ENCODE data around the gene STK39. TPM values are rescaled to one million over a fixed set of nuclear protein-coding genes. Genes with fewer than 3 reads are reported as not detected.
A peak's percentile ranks its signal among the peaks of the same experiment; 100 is the strongest.

The STK39 gene
- total and polyA plus RNA-seq, 5 experiments from 2014 or later: 4.3 to 18.1 (median 8.3) TPM

DNA sequence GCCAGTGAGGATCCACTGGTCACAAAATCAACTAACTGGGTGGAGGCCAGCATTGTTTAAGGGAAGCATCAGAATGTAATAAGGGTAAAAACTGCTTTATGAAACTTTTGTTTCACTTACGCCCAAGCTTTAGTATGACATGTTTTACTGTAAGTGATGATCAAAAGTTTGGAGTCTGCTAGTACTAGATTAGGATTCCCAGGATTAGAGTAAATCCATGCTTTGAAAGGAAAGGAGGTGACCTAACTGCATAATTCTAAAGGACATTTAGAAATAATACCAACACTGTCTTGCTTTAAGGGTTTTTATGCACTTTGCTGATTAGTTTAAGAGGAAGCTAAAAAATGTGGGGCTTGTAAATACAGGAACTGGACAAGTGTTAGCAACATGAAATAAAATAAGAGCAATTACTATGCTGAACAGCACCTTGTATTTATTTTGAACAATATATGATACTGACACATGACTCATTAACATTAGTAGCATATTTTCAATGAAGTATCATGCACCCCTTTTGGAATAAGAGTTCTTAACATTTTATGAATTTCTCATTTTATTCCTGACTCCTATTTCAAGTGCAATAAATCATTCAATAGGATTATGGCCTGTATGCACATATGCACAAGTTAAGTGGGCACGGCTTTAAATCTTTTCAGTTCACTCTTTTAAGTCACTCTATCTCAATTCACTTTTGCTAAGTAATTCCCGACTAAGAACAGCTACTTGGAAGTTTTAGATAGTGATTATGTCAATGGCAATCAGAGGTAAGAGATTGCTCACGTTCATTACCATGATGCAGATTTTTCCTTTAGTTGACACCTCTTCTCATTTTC, 62.5 kb downstream of the STK39 start:
- Mint-ChIP-seq H3K27me3 (no peaks in the 10 kb centered on the region), H3K36me3 (peaks cover 7 to 25% (median 9%) of the 10 kb centered on the region in 3 donors), H3K27ac (peak overlapping the region in 1 of 10 donors; percentile 48), H3K4me3 (peak overlapping the region in 1 of 10 donors; percentile 1), H3K9me3 (no peaks in the 10 kb centered on the region), H3K4me1 (peaks cover 22 to 65% (median 48%) of the 10 kb centered on the region in 4 donors)
- POLR2A ChIA-PET: no interaction called here
- DNase-seq (no peak), ATAC-seq (no peak)

DNA sequence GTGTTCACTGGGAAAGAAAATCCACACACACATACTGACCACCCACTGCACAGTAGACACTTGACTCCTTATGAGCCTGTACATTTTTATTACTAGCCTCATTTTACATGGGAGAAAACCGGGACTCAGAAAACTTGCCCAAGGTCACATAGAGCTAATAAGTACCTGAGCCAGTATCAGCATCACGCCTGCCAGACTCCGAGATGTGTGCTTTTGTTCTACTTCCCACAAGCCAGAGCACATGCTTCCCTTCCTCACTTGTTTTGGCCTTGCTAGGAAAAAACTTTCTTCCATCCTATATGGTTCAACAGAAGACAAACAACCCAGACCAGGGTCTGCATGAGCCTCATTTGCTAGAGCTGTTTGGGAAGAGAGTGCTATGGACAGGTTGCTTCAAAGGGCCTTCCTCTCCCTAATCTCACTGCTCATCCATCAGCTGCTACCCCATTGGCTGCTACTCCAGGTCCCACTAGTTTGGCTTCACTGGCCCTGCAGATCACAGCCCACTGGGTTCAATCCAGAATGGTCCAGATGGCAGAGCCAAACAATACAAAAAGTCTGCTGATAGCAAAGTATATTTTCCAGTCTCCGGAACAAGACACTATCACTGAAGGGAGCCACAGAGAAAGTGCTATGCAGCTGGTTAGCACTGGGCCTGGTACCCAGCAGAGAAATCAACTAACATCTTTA, 63.9 kb downstream of the STK39 start:
- H3K4me3 Mint-ChIP-seq: no peak overlapping the region
- H3K27ac Mint-ChIP-seq: peak overlapping the region in 1 of 10 donors; percentile 69
- H3K9me3 Mint-ChIP-seq: no peaks in the 10 kb centered on the region
- peaks cover 18 to 60% (median 47%) of the 10 kb centered on the region in 4 donors for H3K4me1 Mint-ChIP-seq
- DNase-seq (no peak), ATAC-seq (no peak)
- POLR2A ChIA-PET: no interaction called here
- H3K36me3 Mint-ChIP-seq: peaks cover 7 to 35% (median 9%) of the 10 kb centered on the region in 3 donors
- H3K27me3 Mint-ChIP-seq: no peaks in the 10 kb centered on the region

DNA sequence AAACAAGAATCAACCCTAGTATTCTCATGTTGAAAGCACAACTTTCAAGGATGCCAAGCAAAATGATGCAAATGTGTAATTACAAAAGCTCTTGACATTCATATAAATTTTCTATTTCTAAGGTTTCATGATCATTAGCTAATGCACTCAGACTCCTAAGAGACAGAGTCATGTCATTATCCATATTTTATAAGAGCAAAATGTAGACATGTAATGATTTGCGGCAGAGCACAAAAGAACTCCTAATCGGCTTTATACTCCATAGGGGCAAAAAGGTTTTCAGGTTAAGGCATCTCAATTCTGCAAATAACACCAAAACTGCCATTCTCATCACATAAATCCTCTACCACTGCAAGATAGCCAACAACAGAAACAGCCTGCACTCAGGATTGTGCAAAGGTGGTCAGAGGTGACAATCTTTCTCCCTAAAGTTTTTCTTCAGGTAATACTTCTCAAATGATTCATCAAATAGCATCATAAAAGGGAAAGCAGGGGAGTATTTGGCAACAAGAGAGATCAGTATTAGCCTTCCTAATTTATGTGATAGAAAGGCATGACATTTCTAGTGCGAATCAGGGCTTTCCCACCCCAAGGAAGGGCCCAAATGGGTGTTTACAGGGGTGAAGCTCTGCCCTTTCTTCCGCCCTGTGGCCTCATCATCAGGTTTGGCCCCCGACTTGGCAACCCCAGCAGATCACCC, 64.7 kb downstream of the STK39 start:
- Mint-ChIP-seq H3K27me3 (no peaks in the 10 kb centered on the region), H3K4me1 (peaks cover 18 to 64% (median 51%) of the 10 kb centered on the region in 4 donors), H3K4me3 (no peak overlapping the region), H3K36me3 (peaks cover 7 to 35% (median 9%) of the 10 kb centered on the region in 3 donors), H3K9me3 (no peaks in the 10 kb centered on the region), H3K27ac (peak overlapping the region in 1 of 10 donors; percentile 69)
- ATAC-seq (no peak), DNase-seq (no peak)
- POLR2A ChIA-PET: no interaction called here

DNA sequence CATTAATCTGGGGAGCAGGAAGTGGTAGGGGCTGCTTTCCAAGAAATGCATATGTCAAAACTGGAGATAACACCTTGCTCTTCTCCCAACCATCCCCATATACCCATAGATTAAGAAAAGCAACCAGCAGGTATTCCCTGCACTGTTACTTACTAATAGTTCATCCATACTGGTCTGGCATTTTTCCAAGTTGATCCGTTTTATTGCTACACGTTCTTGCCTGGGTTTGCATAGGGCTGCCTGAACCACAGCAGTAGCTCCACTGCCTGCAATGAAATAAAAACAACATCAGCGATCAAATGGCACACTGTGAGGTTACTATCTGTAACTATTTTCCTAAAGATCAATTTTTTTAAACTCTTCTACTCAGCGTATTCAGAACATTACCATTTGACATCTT, 65.6 kb downstream of the STK39 start:
- Mint-ChIP-seq H3K9me3 (no peaks in the 10 kb centered on the region), H3K4me3 (no peak overlapping the region), H3K27ac (peak overlapping the region in 1 of 10 donors; percentile 35), H3K36me3 (peaks cover 7 to 35% (median 9%) of the 10 kb centered on the region in 3 donors), H3K27me3 (no peaks in the 10 kb centered on the region), H3K4me1 (peaks cover 21 to 73% (median 60%) of the 10 kb centered on the region in 4 donors)
- ATAC-seq (no peak), DNase-seq (no peak)
- POLR2A ChIA-PET: interaction anchor here (0.7 kb wide), 1 partner anchor 224 kb away, joined by 3 read pairs; no protein-coding TSS in a partner anchor

DNA sequence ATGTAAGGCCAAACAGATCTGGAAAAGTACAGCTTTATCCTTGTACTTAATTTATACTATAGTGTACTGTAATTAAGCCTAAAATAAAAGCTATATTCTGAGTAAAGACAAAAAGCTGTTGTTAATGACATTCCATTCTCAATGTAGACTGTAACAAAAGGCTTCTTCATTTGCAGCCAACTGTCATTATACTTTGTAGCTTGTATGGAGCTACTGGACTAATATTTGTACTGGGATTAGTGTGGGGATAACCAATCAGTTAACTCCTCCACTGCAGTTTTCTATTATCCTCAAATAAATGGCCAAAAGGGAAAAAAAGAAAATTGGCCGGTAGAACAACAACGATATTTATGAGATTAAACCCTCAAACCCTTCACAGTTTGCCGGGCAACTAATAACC, 66.5 kb downstream of the STK39 start:
- Mint-ChIP-seq H3K36me3 (peaks cover 7 to 35% (median 9%) of the 10 kb centered on the region in 3 donors), H3K4me1 (peaks cover 20 to 74% (median 60%) of the 10 kb centered on the region in 4 donors), H3K27me3 (no peaks in the 10 kb centered on the region), H3K9me3 (no peaks in the 10 kb centered on the region), H3K27ac (no peak overlapping the region), H3K4me3 (no peak overlapping the region)
- ATAC-seq (no peak), DNase-seq (no peak)
- POLR2A ChIA-PET: no interaction called here

DNA sequence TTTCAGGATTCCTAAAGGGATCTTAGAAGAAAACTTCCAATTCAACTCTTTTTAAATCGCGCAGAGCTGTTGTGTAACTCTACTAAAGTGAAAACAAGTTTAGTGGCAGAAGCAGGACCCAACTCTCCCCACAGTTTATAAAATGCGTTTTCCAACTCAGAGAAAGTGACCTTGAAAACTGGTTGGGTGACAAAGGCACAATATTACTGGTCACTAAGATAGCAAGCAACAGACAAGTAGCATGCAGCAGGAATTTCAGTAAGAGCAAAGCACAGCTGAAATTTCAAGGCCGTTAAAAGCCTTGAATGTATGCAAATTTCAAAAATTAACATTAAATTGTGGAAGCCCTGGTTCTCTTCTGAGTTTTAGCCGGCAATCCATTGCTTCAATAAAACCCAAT, 66.9 kb downstream of the STK39 start:
- peaks cover 19 to 73% (median 56%) of the 10 kb centered on the region in 4 donors for H3K4me1 Mint-ChIP-seq
- no peak overlapping the region for H3K4me3 Mint-ChIP-seq
- no peak for DNase-seq
- H3K27ac Mint-ChIP-seq: no peak overlapping the region
- POLR2A ChIA-PET: no interaction called here
- H3K36me3 Mint-ChIP-seq: peaks cover 7 to 35% (median 9%) of the 10 kb centered on the region in 3 donors
- H3K27me3 Mint-ChIP-seq: no peaks in the 10 kb centered on the region
- H3K9me3 Mint-ChIP-seq: no peaks in the 10 kb centered on the region
- ATAC-seq: no peak

DNA sequence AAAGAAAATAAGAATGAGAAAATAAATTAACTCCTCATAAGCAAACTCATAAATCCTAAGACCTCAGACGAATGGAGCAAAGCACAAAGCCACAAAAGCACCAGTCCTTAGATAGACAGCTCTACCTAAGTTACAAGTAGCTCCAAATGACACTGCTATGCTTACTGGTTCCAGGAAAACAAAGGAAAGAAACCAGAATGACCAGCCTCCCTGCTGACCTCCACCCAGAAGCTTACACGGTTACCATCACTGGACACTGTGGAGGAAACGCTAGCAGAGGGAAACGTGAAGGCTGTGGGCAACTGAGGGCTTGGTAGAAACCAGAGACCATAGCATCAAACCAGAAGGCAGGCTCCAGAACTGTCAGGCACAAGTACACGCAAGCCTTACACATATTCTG, 67.8 kb downstream of the STK39 start:
- no peaks in the 10 kb centered on the region for H3K27me3 Mint-ChIP-seq
- peaks cover 20 to 71% (median 57%) of the 10 kb centered on the region in 4 donors for H3K4me1 Mint-ChIP-seq
- POLR2A ChIA-PET: no interaction called here
- DNase-seq (no peak), ATAC-seq (no peak)
- no peak overlapping the region for H3K4me3 Mint-ChIP-seq
- H3K27ac Mint-ChIP-seq: no peak overlapping the region
- H3K9me3 Mint-ChIP-seq: no peaks in the 10 kb centered on the region
- peaks cover 7 to 38% (median 10%) of the 10 kb centered on the region in 3 donors for H3K36me3 Mint-ChIP-seq

DNA sequence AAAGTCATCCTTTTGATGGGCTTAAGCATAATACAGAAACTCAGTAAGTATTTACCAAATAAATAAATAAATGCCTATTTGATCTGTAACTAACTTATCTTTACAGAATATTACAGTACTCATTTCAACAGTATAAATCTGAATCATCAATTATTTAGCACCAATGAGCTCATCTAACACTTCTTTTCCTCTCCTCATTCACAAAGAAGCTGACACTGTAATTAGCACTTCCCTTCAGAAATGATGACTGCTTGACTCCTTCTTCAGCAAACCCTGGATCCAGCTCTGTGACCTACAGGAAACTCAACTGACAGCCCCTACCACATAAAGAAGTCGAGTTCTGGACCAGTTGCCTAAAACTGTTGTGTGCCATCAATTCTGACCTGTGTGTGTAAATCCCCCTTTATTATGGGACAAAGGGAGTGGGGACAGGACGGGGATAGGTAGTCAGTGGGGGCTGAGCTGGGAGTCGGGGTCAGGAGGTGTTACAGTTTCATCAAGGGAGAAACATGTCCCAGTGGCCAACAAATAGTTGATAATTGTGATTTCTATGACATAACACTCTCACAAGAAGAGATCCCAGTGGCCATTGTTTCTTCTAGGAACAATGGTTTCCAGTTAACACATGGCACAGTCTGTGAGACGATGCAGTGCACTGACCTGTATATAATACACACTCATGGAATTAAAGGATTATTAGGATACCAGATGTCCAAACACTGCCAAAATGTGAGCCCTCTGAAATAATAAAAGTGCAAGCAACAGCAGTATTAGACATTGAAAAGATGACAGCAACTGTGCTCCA, 68.7 kb downstream of the STK39 start:
- ATAC-seq (no peak), DNase-seq (no peak)
- Mint-ChIP-seq H3K4me3 (no peak overlapping the region), H3K27ac (peak overlapping the region in 1 of 10 donors; percentile 38), H3K9me3 (no peaks in the 10 kb centered on the region), H3K36me3 (peaks cover 7 to 46% (median 13%) of the 10 kb centered on the region in 3 donors), H3K27me3 (no peaks in the 10 kb centered on the region), H3K4me1 (peaks cover 20 to 71% (median 54%) of the 10 kb centered on the region in 4 donors)
- POLR2A ChIA-PET: interaction anchor here (0.6 kb wide), 1 partner anchor 1314 kb away, joined by 3 read pairs; no protein-coding TSS in a partner anchor

DNA sequence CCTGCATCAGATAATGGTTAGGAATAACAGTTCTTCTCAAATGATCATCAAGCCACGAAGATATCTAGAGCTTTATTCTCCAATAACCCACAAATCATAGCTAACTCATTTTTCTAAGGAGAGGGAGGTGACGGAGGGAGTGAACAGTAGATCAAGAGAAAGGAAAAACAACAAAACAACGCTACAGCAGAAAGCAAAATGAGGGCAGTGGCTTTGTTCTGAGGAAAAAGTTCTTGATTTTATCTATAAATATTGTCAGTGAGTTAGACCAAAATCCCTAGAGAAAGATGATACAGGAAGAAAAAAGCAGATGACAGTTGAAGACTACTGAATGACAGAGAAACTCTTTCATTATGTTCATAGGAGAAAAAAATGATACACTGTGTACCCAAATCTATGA, 71.0 kb downstream of the STK39 start:
- ATAC-seq: no peak

DNA sequence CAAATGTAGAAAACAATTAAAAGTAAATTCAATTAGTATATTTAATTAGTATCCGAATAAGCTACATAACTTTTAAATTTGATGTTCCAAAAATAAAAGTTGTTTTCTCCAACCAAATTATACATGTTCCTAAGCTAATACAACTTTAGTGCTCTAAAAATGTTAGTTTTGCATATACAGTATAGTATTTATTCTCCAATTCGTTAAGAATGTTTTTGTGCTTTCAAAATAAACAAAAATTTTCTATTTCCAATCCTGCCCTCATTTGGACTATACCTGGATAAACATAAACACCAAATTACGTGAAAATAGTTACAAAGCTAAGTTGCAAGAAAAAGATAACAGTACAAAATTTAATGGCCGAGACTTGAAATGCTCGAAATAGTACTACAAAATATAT, 71.9 kb downstream of the STK39 start:
- H3K4me3 Mint-ChIP-seq: no peak overlapping the region
- no peaks in the 10 kb centered on the region for H3K9me3 Mint-ChIP-seq
- H3K36me3 Mint-ChIP-seq: peaks cover 0 to 39% (median 4%) of the 10 kb centered on the region in 3 donors
- no peaks in the 10 kb centered on the region for H3K27me3 Mint-ChIP-seq
- peaks cover 19 to 58% (median 43%) of the 10 kb centered on the region in 4 donors for H3K4me1 Mint-ChIP-seq
- POLR2A ChIA-PET: no interaction called here
- DNase-seq (no peak), ATAC-seq (no peak)
- H3K27ac Mint-ChIP-seq: peak overlapping the region in 2 of 10 donors; percentile 22 to 72

More for the DNA sequence above, 71.0 kb downstream of the STK39 start:
- DNase-seq: no peak
- Mint-ChIP-seq H3K9me3 (no peaks in the 10 kb centered on the region), H3K27ac (peak overlapping the region in 2 of 10 donors; percentile 42 to 72), H3K4me3 (peak overlapping the region in 2 of 10 donors; percentile 3 to 46), H3K27me3 (no peaks in the 10 kb centered on the region), H3K4me1 (peaks cover 13 to 53% (median 37%) of the 10 kb centered on the region in 4 donors), H3K36me3 (peaks cover 1 to 40% (median 6%) of the 10 kb centered on the region in 3 donors)
- POLR2A ChIA-PET: no interaction called here

DNA sequence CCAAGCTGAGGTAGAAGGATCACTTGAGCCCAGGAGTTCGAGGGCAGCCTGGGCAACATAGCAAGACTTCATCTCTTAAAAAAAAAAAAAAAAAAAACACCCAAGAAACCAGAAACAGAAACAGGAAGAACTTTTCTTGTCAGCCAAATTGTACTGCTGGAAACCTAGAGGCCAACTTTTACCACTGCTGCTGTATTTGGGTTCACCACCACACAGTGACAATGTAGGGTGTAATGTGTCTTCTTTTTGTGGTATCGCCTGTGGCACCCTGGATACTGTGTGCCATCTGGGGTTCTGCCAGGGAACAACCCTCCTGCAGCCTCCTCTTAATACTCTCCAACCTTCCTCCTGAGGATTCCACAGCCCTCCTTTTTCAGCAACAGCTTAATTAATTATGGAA, 72.6 kb downstream of the STK39 start:
- Mint-ChIP-seq H3K27ac (peak overlapping the region; percentile 4 to 72 (median 43)), H3K4me3 (peak overlapping the region in 6 of 10 donors; percentile 28 to 75 (median 50)), H3K9me3 (no peaks in the 10 kb centered on the region), H3K4me1 (peaks cover 21 to 63% (median 48%) of the 10 kb centered on the region in 4 donors), H3K36me3 (peaks cover 0 to 33% (median 4%) of the 10 kb centered on the region in 3 donors), H3K27me3 (no peaks in the 10 kb centered on the region)
- ATAC-seq (peak in 1 of 2 donors; percentile 74), DNase-seq (peak in 3 of 10 donors; percentile 24 to 35 (median 29))
- POLR2A ChIA-PET: no interaction called here

DNA sequence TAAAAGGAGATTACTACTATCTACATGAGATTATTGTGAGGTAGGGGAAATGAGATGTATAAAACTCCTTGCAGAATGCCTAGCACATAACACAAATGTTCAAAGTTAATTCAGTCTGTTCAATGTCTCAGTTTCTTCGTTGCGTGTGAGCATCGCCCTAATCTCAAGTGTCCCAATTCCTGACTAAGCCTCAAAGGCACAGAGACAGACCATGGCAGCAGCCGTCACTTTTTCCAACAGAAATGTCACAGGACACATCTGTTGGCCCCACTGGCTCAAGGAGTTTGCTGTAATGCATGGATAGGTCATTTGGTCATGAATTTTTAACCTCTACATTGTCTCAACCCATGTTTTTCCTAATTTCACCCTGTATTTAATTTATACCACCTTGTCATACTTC, 75.3 kb downstream of the STK39 start:
- Mint-ChIP-seq H3K4me3 (no peak overlapping the region), H3K9me3 (no peaks in the 10 kb centered on the region), H3K36me3 (peaks cover 0 to 30% (median 4%) of the 10 kb centered on the region in 3 donors), H3K27ac (peak overlapping the region in 1 of 10 donors; percentile 79), H3K27me3 (no peaks in the 10 kb centered on the region), H3K4me1 (peaks cover 20 to 55% (median 43%) of the 10 kb centered on the region in 4 donors)
- DNase-seq (no peak), ATAC-seq (no peak)
- POLR2A ChIA-PET: no interaction called here
